HepG2 (cell line): ENCODE data around the gene KIAA1328. TPM values are rescaled to one million over a fixed set of nuclear protein-coding genes. Genes with fewer than 3 reads are reported as not detected.
A peak's percentile ranks its signal among the peaks of the same experiment; 100 is the strongest.

Experiments
- ATAC-seq: fragments of 200-7000 bp; cut with Tn5 transposase; 3 replicates; pipeline ENCODE4 v1.9.1; 2020; ENCODE audit warnings: mild to moderate bottlenecking, moderate library complexity
- BruUV-seq: library from RNA; stranded (reverse); fragments of 400-500 nt; replicated peaks from 2 replicates; lab custom pipeline; 2021; lab: Mats Ljungman, UMichigan
- CTCF ChIA-PET: fragments of 300-600 bp; formaldehyde crosslinking; extraction: SDS; loops from one replicate; lab custom pipeline; 2021; ENCODE audit warnings: low total read pairs, inconsistent platforms, low intra/inter-chr PET ratio; lab: Yijun Ruan, JAX
- POLR2A ChIA-PET: fragments of 350-600 bp; sonication (Branson Sonifier 250); formaldehyde crosslinking; loops from one replicate; lab custom pipeline; 2020; ENCODE audit warnings: antibody characterized with exemption, inconsistent platforms; lab: Yijun Ruan, JAX
- DNase-seq: peaks from one replicate; pipeline ENCODE4 v3.0.0-alpha.2; 2015; ENCODE audit warnings: low spot score
- FAIRE-seq: peaks from 3 replicates; lab custom pipeline; 2011; peaks lifted over from hg19 to GRCh38; lab: Jason Lieb, UNC
- H2AFZ ChIP-seq: one replicate; pipeline ENCODE4 v1.6.1; 2011; ENCODE audit warnings: low read length, inconsistent platforms
- H3K27ac ChIP-seq: fragments of 300-600 bp; 3 replicates; pipeline ENCODE4 v1.8.0; 2011; ENCODE audit warnings: mixed run types, mild to moderate bottlenecking, mixed read lengths, low read length, inconsistent platforms; ENCODE audit not compliant: insufficient read depth; ENCODE audit errors: extremely low read length
- H3K27me3 ChIP-seq, 2 experiments: fragments of 200-600 bp in 1 of 2; 2 replicates in 1 of 2; 3 replicates in 1 of 2; pipeline versions ENCODE4 v1.6.0 to v1.8.0; 2011; ENCODE audit warnings: low read length in 2 of 2, mild to moderate bottlenecking in 2 of 2, moderate library complexity in 2 of 2, inconsistent platforms in 1 of 2; ENCODE audit not compliant: insufficient read depth in 2 of 2, control insufficient read depth in 1 of 2
- H3K36me3 ChIP-seq, 2 experiments: fragments of 200-600 bp in 1 of 2; replicated peaks in 1 of 2; 2 replicates in 1 of 2; 3 replicates in 1 of 2; pipeline versions ENCODE4 v1.5.1 to v1.8.0; 2011; ENCODE audit warnings: low read length in 2 of 2, inconsistent platforms in 1 of 2; ENCODE audit not compliant: insufficient read depth in 2 of 2, control insufficient read depth in 1 of 2
- H3K4me1 ChIP-seq: 2 replicates; pipeline ENCODE4 v1.5.1; 2012; ENCODE audit warnings: low read length, inconsistent platforms; ENCODE audit not compliant: insufficient read depth
- H3K4me2 ChIP-seq: 2 replicates; pipeline ENCODE4 v1.6.0; 2011; ENCODE audit warnings: low read depth, low read length, inconsistent platforms
- H3K4me3 ChIP-seq, 3 experiments: fragments of 200-600 bp in 1 of 3; sonication (generic), shearing (Covaris generic) in 1 of 3; replicated peaks in 1 of 3; 2 replicates each; pipeline ENCODE4 v1.5.1; 2011 to 2016; ENCODE audit warnings: low read length in 3 of 3, inconsistent platforms in 2 of 3, low read depth in 2 of 3, mild to moderate bottlenecking in 2 of 3, control low read depth in 1 of 3, mixed read lengths in 1 of 3; ENCODE audit not compliant: insufficient read depth in 1 of 3
- H3K79me2 ChIP-seq: one replicate; pipeline ENCODE4 v1.6.1; 2011; ENCODE audit warnings: low read length, inconsistent platforms; ENCODE audit not compliant: insufficient read depth
- H3K9ac ChIP-seq: 2 replicates; pipeline ENCODE4 v1.6.0; 2011; ENCODE audit warnings: mild to moderate bottlenecking, low read depth, low read length, inconsistent platforms; ENCODE audit not compliant: insufficient read depth
- H3K9me3 ChIP-seq: 2 replicates; pipeline ENCODE4 v1.5.1; 2012; ENCODE audit warnings: mild to moderate bottlenecking, low read length
- H4K20me1 ChIP-seq: 2 replicates; pipeline ENCODE4 v1.6.0; 2011; ENCODE audit warnings: inconsistent platforms, mild to moderate bottlenecking, low read length, moderate library complexity; ENCODE audit not compliant: insufficient read depth
- AHR ChIP-seq: IDR thresholded peaks from 2 replicates; pipeline ENCODE4 v1.6.1; 2018; ENCODE audit warnings: missing genetic modification reagents, missing compliant biosample characterization
- CEBPB ChIP-seq: IDR thresholded peaks from 2 replicates; pipeline ENCODE4 v1.6.1; 2011; ENCODE audit warnings: low read depth, low read length, improper control_type of control experiment, borderline replicate concordance
- CREBL2 ChIP-seq: sonication (generic); formaldehyde crosslinking; IDR thresholded peaks from 2 replicates; pipeline ENCODE4 v1.8.1; 2023; ENCODE audit warnings: missing genetic modification reagents, mild to moderate bottlenecking, borderline replicate concordance
- HMGXB3 ChIP-seq: sonication (generic); formaldehyde crosslinking; IDR thresholded peaks from 2 replicates; pipeline ENCODE4 v1.4.0; 2020; ENCODE audit warnings: missing genetic modification reagents, borderline replicate concordance
- KDM2A ChIP-seq: sonication (generic); formaldehyde crosslinking; IDR thresholded peaks from 2 replicates; pipeline ENCODE4 v1.4.0; 2020; ENCODE audit warnings: low read depth, missing genetic modification reagents, borderline replicate concordance
- MED1 ChIP-seq: sonication (generic); formaldehyde crosslinking; IDR thresholded peaks from 2 replicates; pipeline ENCODE4 v1.4.0; 2020; ENCODE audit warnings: missing genetic modification reagents
- MXD3 ChIP-seq: IDR thresholded peaks from 2 replicates; pipeline ENCODE4 v1.6.1; 2016; ENCODE audit warnings: mild to moderate bottlenecking, missing biosample characterization, missing genetic modification reagents
- MZF1 ChIP-seq: sonication (generic); formaldehyde crosslinking; IDR thresholded peaks from 2 replicates; pipeline ENCODE4 v1.8.1; 2023; ENCODE audit warnings: mild to moderate bottlenecking, missing genetic modification reagents, borderline replicate concordance
- PHF20 ChIP-seq: sonication (generic); formaldehyde crosslinking; IDR thresholded peaks from 2 replicates; pipeline ENCODE4 v1.5.0; 2020; ENCODE audit warnings: mild to moderate bottlenecking, missing genetic modification reagents
- SRSF1 ChIP-seq: fragments of 200-400 bp; formaldehyde crosslinking; optimal IDR thresholded peaks from 2 replicates; pipeline ENCODE3; 2017; ENCODE audit warnings: mild to moderate bottlenecking, low read depth, low read length, moderate library complexity
- TAF15 ChIP-seq: fragments of 200-400 bp; formaldehyde crosslinking; IDR thresholded peaks from one replicate; pipeline ENCODE4 v1.6.1; 2018; ENCODE audit warnings: mild to moderate bottlenecking, low read depth, low read length; ENCODE audit not compliant: poor library complexity, severe bottlenecking
- TFDP2 ChIP-seq: sonication (generic); formaldehyde crosslinking; IDR thresholded peaks from 2 replicates; pipeline ENCODE4 v1.4.0; 2020; ENCODE audit warnings: missing genetic modification reagents
- ZNF10 ChIP-seq: sonication (generic); formaldehyde crosslinking; IDR thresholded peaks from 2 replicates; pipeline ENCODE4 v1.4.0; 2020; ENCODE audit warnings: mild to moderate bottlenecking, low read depth, missing genetic modification reagents, borderline replicate concordance
- ZNF256 ChIP-seq: sonication (generic); formaldehyde crosslinking; conservative IDR thresholded peaks from 2 replicates; pipeline ENCODE4 v1.4.0; 2020; ENCODE audit warnings: missing genetic modification reagents
- ZNF776 ChIP-seq: sonication (generic); formaldehyde crosslinking; IDR thresholded peaks from 2 replicates; pipeline ENCODE4 v1.4.0; 2020; ENCODE audit warnings: mild to moderate bottlenecking, missing genetic modification reagents
- WGBS: methylation state at CpG from one replicate; pipeline ENCODE4 v1.1.6; 2017; ENCODE audit warnings: low lambda C conversion rate; 5-methylcytosine and 5-hydroxymethylcytosine counted together
- in situ Hi-C: cut with HindIII; loops from 2 replicates; pipeline ENCODE4 v1.10.0; 2017; ENCODE audit warnings: low pct_unique_long_range_greater_than_20kb; ENCODE audit not compliant: extremely low pct_ligation_motif_present
- intact Hi-C: fragments of 100-400 bp; cut with micrococcal nuclease; formaldehyde crosslinking; loops from one replicate; pipeline ENCODE4 v1.10.0; 2022; ENCODE audit not compliant: unreplicated experiment
- polyA plus RNA-seq, 8 experiments: library from polyadenylated mRNA; depleted of rRNA in 3 of 8; stranded (reverse) in 7 of 8; unstranded in 1 of 8; fragments of >200 nt; fragmentation: Illumina TruSeq in 4 of 8; extraction: Trizol in 4 of 8; gene quantifications; 2 replicates each; pipeline versions ENCODE4 v1.2.1 to v1.2.3, GENCODE V29; 2011 to 2016; ENCODE audit warnings: low read depth in 4 of 8, missing spikeins in 1 of 8, mixed read lengths in 1 of 8; ENCODE audit not compliant: insufficient read depth in 1 of 8
- total RNA-seq, 5 experiments: library from RNA; depleted of rRNA; stranded (reverse); fragments of >200 nt; fragmentation: Illumina TruSeq; extraction: Trizol; gene quantifications; 2 replicates each; pipeline ENCODE4 v1.2.3, GENCODE V29; 2016; ENCODE audit warnings: low read depth in 1 of 5
- TF ChIP-seq, protein P1 (sequence below): sonication (generic); formaldehyde crosslinking; IDR thresholded peaks from 2 replicates; pipeline ENCODE4 v1.5.1; 2020; ENCODE audit warnings: missing genetic modification reagents, mild to moderate bottlenecking, borderline replicate concordance

KIAA1328 gene
- total and polyA plus RNA-seq, 2 of the 13 experiments (the other 11 are each of a cell fraction or from before 2014, with no cell fraction given), result 4.1 to 6.0 TPM

DNA sequence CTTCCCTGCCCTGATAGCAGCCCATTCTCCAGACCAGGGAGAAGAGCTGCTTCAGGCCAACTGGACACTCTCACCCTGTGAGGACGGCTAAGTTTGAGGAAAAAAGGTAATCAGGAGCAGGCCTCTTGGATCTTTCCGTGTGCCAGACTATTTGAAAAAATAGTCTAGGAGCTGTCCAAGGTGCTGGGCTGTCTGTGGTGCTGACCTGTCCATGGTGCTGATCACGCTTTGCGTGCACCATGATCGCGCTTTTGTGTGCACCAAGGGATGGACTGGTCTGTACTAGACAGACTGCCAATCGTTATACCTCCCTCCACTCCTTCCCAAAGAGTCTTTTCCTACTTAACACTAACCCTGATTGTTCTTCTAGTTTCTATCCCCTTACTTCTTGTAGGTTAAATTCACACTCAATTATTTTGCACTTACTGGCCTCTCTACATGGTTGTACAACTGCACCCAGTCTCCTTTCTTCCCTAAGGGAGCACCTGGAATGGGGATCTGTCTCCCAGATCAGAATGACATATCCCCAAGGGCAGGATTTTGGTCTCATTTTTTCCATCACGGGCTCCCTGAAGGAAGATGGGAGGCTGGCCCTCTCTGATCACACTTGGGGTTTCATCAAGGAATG lies 441.2 kb downstream of the KIAA1328 start:
- Histone ChIP-seq H4K20me1 (peaks cover 3% of the 10 kb centered on the region; the same call in 1 of the 2 replicates), H3K27me3 (peaks cover 0 to 1% of the 10 kb centered on the region in 2 experiments; a peak in 3 of 5 replicates), H3K4me1 (no peaks in the 10 kb centered on the region), H2AFZ (no peak overlapping the region), H3K4me3 (no peak overlapping the region), H3K79me2 (no peaks in the 10 kb centered on the region), H3K9ac (no peak overlapping the region), H3K9me3 (no peaks in the 10 kb centered on the region), H3K27ac (no peak overlapping the region), H3K36me3 (no peaks in the 10 kb centered on the region), H3K4me2 (no peak overlapping the region)
- CTCF ChIA-PET, result no interaction called here
- WGBS, result 6% methylated on average over 8 of the region's 8 CpGs
- intact Hi-C loops (no loop called here), in situ Hi-C loops (no loop called here)
- ATAC-seq (peak; percentile 22; the same call in 1 of the 3 replicates), FAIRE-seq (no peak), DNase-seq (peak; percentile 21)
- BruUV-seq, result no TSS peak
- POLR2A ChIA-PET, result no interaction called here
- TF ChIP-seq TFDP2 (CRISPR knock-in tag), result peak; percentile 90
- peak; percentile 100 for TF ChIP-seq MXD3 (CRISPR knock-in tag)
- no peak for TF ChIP-seq TAF15
- TF ChIP-seq KDM2A, result peak; percentile 99
- TF ChIP-seq HMGXB3 (CRISPR knock-in tag), result peak; percentile 99
- peak; percentile 100 for TF ChIP-seq ZNF256 (CRISPR knock-in tag)
- no peak for TF ChIP-seq CEBPB
- TF ChIP-seq, protein P1, sequence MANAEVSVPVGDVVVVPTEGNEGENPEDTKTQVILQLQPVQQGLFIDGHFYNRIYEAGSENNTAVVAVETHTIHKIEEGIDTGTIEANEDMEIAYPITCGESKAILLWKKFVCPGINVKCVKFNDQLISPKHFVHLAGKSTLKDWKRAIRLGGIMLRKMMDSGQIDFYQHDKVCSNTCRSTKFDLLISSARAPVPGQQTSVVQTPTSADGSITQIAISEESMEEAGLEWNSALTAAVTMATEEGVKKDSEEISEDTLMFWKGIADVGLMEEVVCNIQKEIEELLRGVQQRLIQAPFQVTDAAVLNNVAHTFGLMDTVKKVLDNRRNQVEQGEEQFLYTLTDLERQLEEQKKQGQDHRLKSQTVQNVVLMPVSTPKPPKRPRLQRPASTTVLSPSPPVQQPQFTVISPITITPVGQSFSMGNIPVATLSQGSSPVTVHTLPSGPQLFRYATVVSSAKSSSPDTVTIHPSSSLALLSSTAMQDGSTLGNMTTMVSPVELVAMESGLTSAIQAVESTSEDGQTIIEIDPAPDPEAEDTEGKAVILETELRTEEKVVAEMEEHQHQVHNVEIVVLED (CRISPR knock-in tag), result peak; percentile 56
- TF ChIP-seq ZNF776 (CRISPR knock-in tag), result peak; percentile 99
- TF ChIP-seq PHF20 (CRISPR knock-in tag), result peak; percentile 90
- TF ChIP-seq SRSF1, result no peak
- TF ChIP-seq ZNF10 (CRISPR knock-in tag), result peak; percentile 54; the same call in 1 of the 2 replicates
- TF ChIP-seq MZF1 (CRISPR knock-in tag), result peak; percentile 99
- peak; percentile 95 for TF ChIP-seq MED1
- peak; percentile 99 for TF ChIP-seq CREBL2
- TF ChIP-seq AHR (CRISPR knock-in tag), result peak; percentile 100
